ENCODE results near the gene TRPV3.

GRCh38 chr17:3600529-3601205 lies 43.1 kb upstream of the TRPV3 start:
- TF ChIP-seq CTCF (conservative IDR thresholded peaks at IDR 0.05; ENCODE audit: low read depth in 2 of 2), result no peak
- TF ChIP-seq EZH2 (IDR thresholded peaks at IDR 0.05; ENCODE audit: low read depth, unreplicated experiment), result no peak
- TF ChIP-seq POLR2AphosphoS5 (IDR thresholded peaks at IDR 0.05; ENCODE audit: low read depth), result no peak
- TF ChIP-seq, protein P1, sequence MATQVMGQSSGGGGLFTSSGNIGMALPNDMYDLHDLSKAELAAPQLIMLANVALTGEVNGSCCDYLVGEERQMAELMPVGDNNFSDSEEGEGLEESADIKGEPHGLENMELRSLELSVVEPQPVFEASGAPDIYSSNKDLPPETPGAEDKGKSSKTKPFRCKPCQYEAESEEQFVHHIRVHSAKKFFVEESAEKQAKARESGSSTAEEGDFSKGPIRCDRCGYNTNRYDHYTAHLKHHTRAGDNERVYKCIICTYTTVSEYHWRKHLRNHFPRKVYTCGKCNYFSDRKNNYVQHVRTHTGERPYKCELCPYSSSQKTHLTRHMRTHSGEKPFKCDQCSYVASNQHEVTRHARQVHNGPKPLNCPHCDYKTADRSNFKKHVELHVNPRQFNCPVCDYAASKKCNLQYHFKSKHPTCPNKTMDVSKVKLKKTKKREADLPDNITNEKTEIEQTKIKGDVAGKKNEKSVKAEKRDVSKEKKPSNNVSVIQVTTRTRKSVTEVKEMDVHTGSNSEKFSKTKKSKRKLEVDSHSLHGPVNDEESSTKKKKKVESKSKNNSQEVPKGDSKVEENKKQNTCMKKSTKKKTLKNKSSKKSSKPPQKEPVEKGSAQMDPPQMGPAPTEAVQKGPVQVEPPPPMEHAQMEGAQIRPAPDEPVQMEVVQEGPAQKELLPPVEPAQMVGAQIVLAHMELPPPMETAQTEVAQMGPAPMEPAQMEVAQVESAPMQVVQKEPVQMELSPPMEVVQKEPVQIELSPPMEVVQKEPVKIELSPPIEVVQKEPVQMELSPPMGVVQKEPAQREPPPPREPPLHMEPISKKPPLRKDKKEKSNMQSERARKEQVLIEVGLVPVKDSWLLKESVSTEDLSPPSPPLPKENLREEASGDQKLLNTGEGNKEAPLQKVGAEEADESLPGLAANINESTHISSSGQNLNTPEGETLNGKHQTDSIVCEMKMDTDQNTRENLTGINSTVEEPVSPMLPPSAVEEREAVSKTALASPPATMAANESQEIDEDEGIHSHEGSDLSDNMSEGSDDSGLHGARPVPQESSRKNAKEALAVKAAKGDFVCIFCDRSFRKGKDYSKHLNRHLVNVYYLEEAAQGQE (IDR thresholded peaks at IDR 0.05; ENCODE audit: unreplicated experiment), result no peak
- TF ChIP-seq ZNF462 (CRISPR knock-in tag; IDR thresholded peaks at IDR 0.05), result no peak
- no peak for TF ChIP-seq EZH2phosphoT487 (IDR thresholded peaks at IDR 0.05; ENCODE audit: unreplicated experiment)
- TF ChIP-seq NANOG (IDR thresholded peaks at IDR 0.05; ENCODE audit: borderline replicate concordance), result no peak
- TF ChIP-seq CREB1 (CRISPR knock-in tag; IDR thresholded peaks at IDR 0.05; ENCODE audit: low read depth), result no peak
- no peak for TF ChIP-seq STAT1 (IDR thresholded peaks at IDR 0.05; ENCODE audit: unreplicated experiment)
- TF ChIP-seq, protein P2, sequence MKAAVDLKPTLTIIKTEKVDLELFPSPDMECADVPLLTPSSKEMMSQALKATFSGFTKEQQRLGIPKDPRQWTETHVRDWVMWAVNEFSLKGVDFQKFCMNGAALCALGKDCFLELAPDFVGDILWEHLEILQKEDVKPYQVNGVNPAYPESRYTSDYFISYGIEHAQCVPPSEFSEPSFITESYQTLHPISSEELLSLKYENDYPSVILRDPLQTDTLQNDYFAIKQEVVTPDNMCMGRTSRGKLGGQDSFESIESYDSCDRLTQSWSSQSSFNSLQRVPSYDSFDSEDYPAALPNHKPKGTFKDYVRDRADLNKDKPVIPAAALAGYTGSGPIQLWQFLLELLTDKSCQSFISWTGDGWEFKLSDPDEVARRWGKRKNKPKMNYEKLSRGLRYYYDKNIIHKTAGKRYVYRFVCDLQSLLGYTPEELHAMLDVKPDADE (IDR thresholded peaks at IDR 0.05), result no peak
- TF ChIP-seq JUNB (IDR thresholded peaks at IDR 0.05; ENCODE audit: unreplicated experiment), result no peak
